ENCODE measurements around the gene TTC4.

GRCh38 chr1:54710841-54711240 lies 4.8 kb upstream of the TTC4 start:
- no peak for TF ChIP-seq CTCF (IDR thresholded peaks at IDR 0.05)
- no peak for TF ChIP-seq POLR2A (IDR thresholded peaks at IDR 0.05)
- no peak for TF ChIP-seq EP300 (IDR thresholded peaks at IDR 0.05)
- TF ChIP-seq POLR2AphosphoS5 (IDR thresholded peaks at IDR 0.05): no peak

All from suprapubic skin (tissue), 4 donors.